Activated CD8-positive, alpha-beta memory T cell treated with anti-CD3 and anti-CD28 coated beads, Interleukin-2, amount 50 U/mL, for 1 hour (primary cell): ENCODE results near the gene CDC6.

Experiments used
- DNase-seq: peaks from one replicate; pipeline ENCODE4 v3.0.0-alpha.2; 2020; ENCODE audit errors: extremely low read depth

The CDC6 gene

GRCh38 chr17:40287494-40288369 is at the start of gene CDC6:
TSS of gene CDC6 (plus strand) at chr17:40287879. CDS start at chr17:40289421, 1,542 bp downstream.
- DNase-seq = peak; percentile 94

- DNase-seq = no peak
Observed at GRCh38 chr17:40241252-40241834, 46.3 kb upstream of the CDC6 start.

- DNase-seq = no peak
Observed at GRCh38 chr17:40242774-40243173, 44.9 kb upstream of the CDC6 start.

GRCh38 chr17:40243761-40244160 is 43.9 kb upstream of the CDC6 start:
- DNase-seq = no peak

GRCh38 chr17:40244255-40244654 is 43.4 kb upstream of the CDC6 start:
- DNase-seq = no peak

GRCh38 chr17:40247926-40248495 is 39.7 kb upstream of the CDC6 start:
- DNase-seq = no peak

- no peak for DNase-seq
Observed at GRCh38 chr17:40248507-40248906, 39.2 kb upstream of the CDC6 start.

GRCh38 chr17:40251576-40251975 is 36.1 kb upstream of the CDC6 start:
- no peak for DNase-seq

GRCh38 chr17:40253565-40253964 is 34.1 kb upstream of the CDC6 start:
- DNase-seq = no peak

- no peak for DNase-seq
Observed at GRCh38 chr17:40259505-40259904, 28.2 kb upstream of the CDC6 start.

- no peak for DNase-seq
Observed at GRCh38 chr17:40260528-40260927, 27.2 kb upstream of the CDC6 start.

- DNase-seq = no peak
Observed at GRCh38 chr17:40264458-40265185, 23.1 kb upstream of the CDC6 start.

- DNase-seq = no peak
Observed at GRCh38 chr17:40265337-40265736, 22.3 kb upstream of the CDC6 start.

GRCh38 chr17:40266882-40267281 is 20.8 kb upstream of the CDC6 start:
- DNase-seq = no peak

GRCh38 chr17:40268141-40268712 is 19.5 kb upstream of the CDC6 start:
- DNase-seq = no peak

GRCh38 chr17:40278414-40278813 is 9.3 kb upstream of the CDC6 start:
- no peak for DNase-seq

- no peak for DNase-seq
Observed at GRCh38 chr17:40279402-40279801, 8.3 kb upstream of the CDC6 start.

GRCh38 chr17:40281663-40282062 is 6.0 kb upstream of the CDC6 start:
- DNase-seq = no peak

- DNase-seq = no peak
Observed at GRCh38 chr17:40283662-40284061, 4.0 kb upstream of the CDC6 start.

- DNase-seq = no peak
Observed at GRCh38 chr17:40284085-40284713, 3.5 kb upstream of the CDC6 start.

GRCh38 chr17:40286473-40286872 is 1.2 kb upstream of the CDC6 start:
- DNase-seq = no peak

- DNase-seq = no peak
Observed at GRCh38 chr17:40287159-40287493, 553 bp upstream of the CDC6 start.
